Measurements from ENCODE around the gene FILIP1L. TPM values are rescaled to one million over a fixed set of nuclear protein-coding genes. Genes with fewer than 3 reads are reported as not detected.

Gene FILIP1L
- total and polyA plus RNA-seq, 2 of the 4 experiments (the other 2 are of a cell fraction), result 11.5 to 19.9 TPM

- Histone ChIP-seq H3K23ac (ENCODE audit: low read depth, low read length) (peak overlapping the region; percentile 57), H3K27ac (ENCODE audit: insufficient read depth, low read length) (no peak overlapping the region), H3K9me1 (ENCODE audit: insufficient read depth, low read length) (peaks cover 14% of the 10 kb centered on the region), H4K91ac (ENCODE audit: insufficient read depth, low read depth, low read length) (no peak overlapping the region), H3K14ac (replicated peaks; ENCODE audit: low read depth, low read length) (no peak overlapping the region), H4K5ac (ENCODE audit: low read depth, low read length) (no peak overlapping the region), H3K36me3 (ENCODE audit: control insufficient read depth, insufficient read depth, low read length) (peaks cover 17% of the 10 kb centered on the region), H4K20me1 (ENCODE audit: insufficient read depth, low read length) (peaks cover 35% of the 10 kb centered on the region; the same call in 1 of the 2 replicates), H2BK20ac (ENCODE audit: low read depth, low read length) (no peak overlapping the region), H3K27me3 (ENCODE audit: control insufficient read depth, insufficient read depth, low read length) (no peaks in the 10 kb centered on the region), H3K4me3 (ENCODE audit: insufficient read depth, low read depth, low read length) (no peak overlapping the region), H2BK15ac (ENCODE audit: low read depth, low read length) (no peak overlapping the region), H4K8ac (ENCODE audit: low read depth in 2 of 2, low read length in 2 of 2) (no peak overlapping the region), H3K56ac (ENCODE audit: extremely low read depth, insufficient read depth, low read length) (no peak overlapping the region), H3K18ac (ENCODE audit: low read depth, low read length) (no peak overlapping the region), H3K9me3 (ENCODE audit: control insufficient read depth, insufficient read depth, low read length) (no peaks in the 10 kb centered on the region), H3K4ac (ENCODE audit: low read depth, low read length) (no peak overlapping the region), H3K4me2 (ENCODE audit: low read depth, low read length) (no peak overlapping the region), H2AK9ac (replicated peaks; ENCODE audit: low read depth, low read length, poor library complexity) (no peak overlapping the region), H2AFZ (replicated peaks; ENCODE audit: low read length, poor library complexity) (no peak overlapping the region), H3K4me1 (ENCODE audit: control insufficient read depth, insufficient read depth, low read length) (peaks cover 11% of the 10 kb centered on the region), H2AK5ac (ENCODE audit: low read depth, low read length) (0 out of 2 replicates have a peak overlapping the region, but pooled peaks have one; percentile 30), H2BK120ac (ENCODE audit: low read depth, low read length) (no peak overlapping the region), H3K9ac (ENCODE audit: low read depth, low read length) (no peak overlapping the region), H3K79me1 (ENCODE audit: low read depth in 1 of 2, low read length in 2 of 2) (peaks cover 42 to 74% of the 10 kb centered on the region in 2 experiments), H2BK5ac (ENCODE audit: low read depth, low read length, poor library complexity, severe bottlenecking) (no peak overlapping the region)
- intact Hi-C loops (cut with micrococcal nuclease), result loop anchor here (5.0 kb wide), 1 partner anchor 396 kb away; no protein-coding TSS in a partner anchor
- 80% methylated on average over 1 of the region's 1 CpG; no CpG with 5 or more reads in 1 of the 2 experiments for WGBS, 2 experiments (ENCODE audit: extremely low coverage in 2 of 2, insufficient read length in 1 of 2)
- no TSS peak for BruUV-seq (replicated peaks)
- DNase-seq, result no peak
- no peak for ATAC-seq (ENCODE audit: low read depth)
- ChIA-PET CTCF (interaction anchor here (1.3 kb wide), 1 partner anchor 13 kb away, joined by 3 read pairs; no protein-coding TSS in a partner anchor), POLR2A (ENCODE audit: unreplicated experiment) (no interaction called here)
- no peak for TF ChIP-seq RFX5 (IDR thresholded peaks at IDR 0.05; ENCODE audit: low read depth, low read length)
- TF ChIP-seq POLR2A (IDR thresholded peaks at IDR 0.05; ENCODE audit: low read depth, low read length), result no peak
- no peak for TF ChIP-seq RCOR1 (IDR thresholded peaks at IDR 0.05; ENCODE audit: insufficient replicate concordance, low read length)
- no peak for TF ChIP-seq CHD1 (IDR thresholded peaks at IDR 0.05; ENCODE audit: low read depth, low read length)
- no peak for TF ChIP-seq SMC3 (IDR thresholded peaks at IDR 0.05; ENCODE audit: low read depth, low read length)
- no peak for TF ChIP-seq MXI1 (IDR thresholded peaks at IDR 0.05; ENCODE audit: borderline replicate concordance, low read depth, low read length)
- dilution Hi-C loops (cut with HindIII; ENCODE audit: low sequenced_read_pairs, unreplicated experiment), result no loop called here
- in situ Hi-C loops (cut with MboI; ENCODE audit: low sequenced_read_pairs), result loop anchor here (25.0 kb wide), 1 partner anchor 206 kb away; no protein-coding TSS in a partner anchor
Observed at GRCh38 chr3:99855900-99856299, 258.4 kb downstream of the FILIP1L start.

Data from IMR-90 (cell line).